PC-3 (cell line): ENCODE results near the gene PCDH10.

Source experiments
- EZH2 ChIP-seq: fragments of 300-600 bp; sonication (generic); IDR thresholded peaks from one replicate; pipeline ENCODE4 v1.6.1; 2017; ENCODE audit warnings: antibody characterized with exemption, mild to moderate bottlenecking, low read length; ENCODE audit not compliant: unreplicated experiment
- EZH2phosphoT487 ChIP-seq: fragments of 300-600 bp; sonication (generic); IDR thresholded peaks from 2 replicates; pipeline ENCODE4 v1.6.1; 2018; ENCODE audit warnings: mild to moderate bottlenecking, antibody characterized with exemption, low read length, borderline replicate concordance
- TF ChIP-seq, protein P1 (sequence below): fragments of 300-600 bp; sonication (generic); conservative IDR thresholded peaks from 2 replicates; pipeline ENCODE4 v1.5.1; 2017; ENCODE audit warnings: antibody characterized with exemption, low read depth, mild to moderate bottlenecking, low read length

DNA sequence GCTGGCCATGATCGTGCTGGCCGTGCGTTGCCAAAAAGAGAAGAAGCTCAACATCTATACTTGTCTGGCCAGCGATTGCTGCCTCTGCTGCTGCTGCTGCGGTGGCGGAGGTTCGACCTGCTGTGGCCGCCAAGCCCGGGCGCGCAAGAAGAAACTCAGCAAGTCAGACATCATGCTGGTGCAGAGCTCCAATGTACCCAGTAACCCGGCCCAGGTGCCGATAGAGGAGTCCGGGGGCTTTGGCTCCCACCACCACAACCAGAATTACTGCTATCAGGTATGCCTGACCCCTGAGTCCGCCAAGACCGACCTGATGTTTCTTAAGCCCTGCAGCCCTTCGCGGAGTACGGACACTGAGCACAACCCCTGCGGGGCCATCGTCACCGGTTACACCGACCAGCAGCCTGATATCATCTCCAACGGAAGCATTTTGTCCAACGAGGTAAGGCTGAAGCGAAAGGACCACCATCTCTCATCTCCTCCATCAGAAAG lies 3.3 kb downstream of the PCDH10 start:
- TF ChIP-seq, protein P1, sequence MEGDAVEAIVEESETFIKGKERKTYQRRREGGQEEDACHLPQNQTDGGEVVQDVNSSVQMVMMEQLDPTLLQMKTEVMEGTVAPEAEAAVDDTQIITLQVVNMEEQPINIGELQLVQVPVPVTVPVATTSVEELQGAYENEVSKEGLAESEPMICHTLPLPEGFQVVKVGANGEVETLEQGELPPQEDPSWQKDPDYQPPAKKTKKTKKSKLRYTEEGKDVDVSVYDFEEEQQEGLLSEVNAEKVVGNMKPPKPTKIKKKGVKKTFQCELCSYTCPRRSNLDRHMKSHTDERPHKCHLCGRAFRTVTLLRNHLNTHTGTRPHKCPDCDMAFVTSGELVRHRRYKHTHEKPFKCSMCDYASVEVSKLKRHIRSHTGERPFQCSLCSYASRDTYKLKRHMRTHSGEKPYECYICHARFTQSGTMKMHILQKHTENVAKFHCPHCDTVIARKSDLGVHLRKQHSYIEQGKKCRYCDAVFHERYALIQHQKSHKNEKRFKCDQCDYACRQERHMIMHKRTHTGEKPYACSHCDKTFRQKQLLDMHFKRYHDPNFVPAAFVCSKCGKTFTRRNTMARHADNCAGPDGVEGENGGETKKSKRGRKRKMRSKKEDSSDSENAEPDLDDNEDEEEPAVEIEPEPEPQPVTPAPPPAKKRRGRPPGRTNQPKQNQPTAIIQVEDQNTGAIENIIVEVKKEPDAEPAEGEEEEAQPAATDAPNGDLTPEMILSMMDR = no peak
- TF ChIP-seq EZH2phosphoT487 (no peak), EZH2 (no peak)
